SJSA1 (cell line): ENCODE results near the gene SPOCK1. TPM values are rescaled to one million over a fixed set of nuclear protein-coding genes. Genes with fewer than 3 reads are reported as not detected.

ENCODE experiments used
- DNase-seq, 2 experiments: peaks; one replicate each; pipeline ENCODE4 v3.0.0-alpha.2; 2015 to 2020; ENCODE audit warnings: low spot score in 2 of 2, low read depth in 1 of 2
- H3K27ac ChIP-seq: fragments of 250-450 bp; sonication (Bioruptor Pico); 2 replicates; pipeline ENCODE4 v1.5.1; 2020; ENCODE audit warnings: mild to moderate bottlenecking, moderate library complexity
- H3K27me3 ChIP-seq: fragments of 250-450 bp; sonication (Bioruptor Pico); replicated peaks from 2 replicates; pipeline ENCODE4 v1.5.1; 2020; ENCODE audit warnings: mild to moderate bottlenecking, moderate library complexity
- H3K36me3 ChIP-seq: fragments of 250-450 bp; sonication (Bioruptor Pico); 2 replicates; pipeline ENCODE4 v1.5.1; 2020; ENCODE audit warnings: mild to moderate bottlenecking
- H3K4me1 ChIP-seq: fragments of 250-450 bp; sonication (Bioruptor Pico); replicated peaks from 2 replicates; pipeline ENCODE4 v1.6.1; 2021; ENCODE audit warnings: mild to moderate bottlenecking
- H3K4me3 ChIP-seq: fragments of 250-450 bp; sonication (Bioruptor Pico); 2 replicates; pipeline ENCODE4 v1.5.1; 2020; ENCODE audit warnings: mild to moderate bottlenecking
- H3K9me3 ChIP-seq: fragments of 250-450 bp; sonication (Bioruptor Pico); replicated peaks from 2 replicates; pipeline ENCODE4 v1.5.1; 2020; ENCODE audit warnings: mild to moderate bottlenecking
- total RNA-seq: library from RNA; depleted of rRNA; stranded (reverse); fragments of >200 nt; shearing (Covaris generic); gene quantifications from 2 replicates; pipeline ENCODE4 v1.2.3, GENCODE V29; 2014

The SPOCK1 gene
- total RNA-seq, 1 experiment from 2014 or later, result 0.95 TPM

DNA sequence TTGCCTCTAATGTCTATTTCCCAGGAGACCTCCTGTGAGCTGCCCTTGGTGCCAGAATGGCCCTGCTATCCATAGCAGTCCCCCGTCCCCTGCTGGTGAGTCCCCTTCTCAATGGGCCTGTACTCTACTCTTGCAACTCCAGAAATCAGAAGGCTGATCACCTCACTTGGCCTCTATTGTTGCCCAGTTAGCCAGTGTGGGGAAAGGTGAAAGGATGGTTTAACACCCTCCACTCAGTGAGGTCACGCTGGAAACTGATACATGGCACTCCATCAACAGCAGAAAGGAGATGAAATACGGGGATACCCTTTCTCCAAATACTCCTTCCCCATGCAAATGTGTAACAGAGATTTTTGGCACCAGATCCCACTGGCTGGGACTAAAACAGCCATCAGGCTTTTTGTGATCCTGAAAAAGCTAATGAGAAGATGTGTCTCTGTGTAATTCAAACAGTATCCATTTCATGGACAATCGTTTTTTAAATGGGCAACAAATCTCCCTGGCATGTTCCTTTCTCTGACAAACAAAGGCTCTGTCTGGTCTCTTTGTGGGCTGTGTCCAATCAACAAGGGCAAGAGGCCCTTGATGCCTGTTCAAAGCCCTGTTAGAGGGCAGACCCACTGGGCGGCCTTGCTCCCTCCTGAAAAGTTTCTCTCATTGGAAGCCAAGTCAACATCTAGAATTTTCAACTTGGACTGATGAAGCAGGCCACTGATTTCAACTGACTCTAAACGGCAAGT, 343.7 kb downstream of the SPOCK1 start:
- Histone ChIP-seq H3K4me1 (no peaks in the 10 kb centered on the region), H3K9me3 (0 out of 2 replicates have a peak, but pooled peaks cover 2% of the 10 kb centered on the region), H3K27ac (no peak overlapping the region), H3K4me3 (no peak overlapping the region), H3K36me3 (no peaks in the 10 kb centered on the region), H3K27me3 (no peaks in the 10 kb centered on the region)
- DNase-seq, result no peak

DNA sequence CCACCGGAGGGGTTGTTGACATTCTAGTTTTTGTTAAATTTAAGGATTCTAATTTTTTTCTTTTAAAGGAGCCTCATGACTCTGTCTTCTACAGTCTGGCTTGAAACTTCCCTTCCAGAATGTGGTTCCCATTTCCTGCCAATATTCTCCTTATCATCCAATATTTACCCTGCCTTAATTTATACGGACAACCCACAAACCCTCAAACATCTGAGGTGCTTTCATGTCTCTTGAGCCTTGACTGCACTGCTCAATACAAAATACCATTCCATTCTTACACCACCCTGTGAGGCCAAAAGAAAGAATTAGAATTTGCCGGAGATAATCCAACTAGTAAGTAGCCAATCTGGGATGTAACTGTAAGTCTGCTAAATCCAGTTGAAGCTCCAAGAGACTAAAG, 346.5 kb downstream of the SPOCK1 start:
- Histone ChIP-seq H3K4me1 (no peaks in the 10 kb centered on the region), H3K27ac (no peak overlapping the region), H3K4me3 (no peak overlapping the region), H3K9me3 (no peaks in the 10 kb centered on the region), H3K27me3 (no peaks in the 10 kb centered on the region), H3K36me3 (no peaks in the 10 kb centered on the region)
- no peak for DNase-seq

DNA sequence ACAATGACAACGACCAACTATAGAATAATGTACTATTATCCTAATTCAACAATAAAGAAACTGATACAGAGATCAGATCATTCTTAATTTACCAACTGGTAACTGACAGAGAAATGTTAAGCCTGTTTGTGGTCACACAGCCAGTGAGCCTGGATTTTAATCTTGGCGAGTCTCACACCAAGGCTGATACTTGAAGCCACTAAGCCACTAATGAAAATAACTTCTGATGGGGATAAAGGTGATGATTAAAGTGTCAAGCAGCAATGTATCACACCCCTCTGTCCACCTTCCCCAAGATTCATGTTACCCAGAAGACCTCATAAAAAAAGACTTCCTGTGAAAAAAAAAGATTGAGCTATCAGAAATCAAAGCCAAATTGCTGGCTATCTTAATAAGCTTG, 350.5 kb downstream of the SPOCK1 start:
- no peaks in the 10 kb centered on the region for H3K9me3 ChIP-seq
- no peak for DNase-seq
- H3K4me1 ChIP-seq, result peaks cover 28% of the 10 kb centered on the region
- no peaks in the 10 kb centered on the region for H3K36me3 ChIP-seq
- no peaks in the 10 kb centered on the region for H3K27me3 ChIP-seq
- H3K27ac ChIP-seq, result no peak overlapping the region
- no peak overlapping the region for H3K4me3 ChIP-seq

DNA sequence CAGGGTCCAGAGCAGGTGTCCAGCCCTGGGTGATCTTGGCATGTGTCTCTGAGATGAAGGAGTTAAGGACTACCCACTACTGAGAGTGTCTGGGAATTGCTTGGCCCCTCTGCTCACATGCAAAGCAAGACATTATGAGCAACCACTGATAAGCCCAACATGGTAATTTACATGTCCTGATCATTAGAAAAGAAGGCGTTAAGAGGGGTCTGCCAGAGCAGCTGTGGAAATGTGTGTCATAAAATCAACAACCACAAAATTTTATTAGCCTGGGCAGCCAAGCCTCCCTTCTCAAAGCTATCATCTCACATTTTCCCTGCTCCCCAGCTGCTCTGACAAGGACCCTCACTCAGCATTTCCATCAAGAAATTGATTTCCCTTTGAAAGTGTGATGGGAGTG, 351.0 kb downstream of the SPOCK1 start:
- Histone ChIP-seq H3K4me1 (peaks cover 33% of the 10 kb centered on the region), H3K9me3 (no peaks in the 10 kb centered on the region), H3K36me3 (no peaks in the 10 kb centered on the region), H3K27ac (no peak overlapping the region), H3K27me3 (no peaks in the 10 kb centered on the region), H3K4me3 (no peak overlapping the region)
- no peak for DNase-seq

DNA sequence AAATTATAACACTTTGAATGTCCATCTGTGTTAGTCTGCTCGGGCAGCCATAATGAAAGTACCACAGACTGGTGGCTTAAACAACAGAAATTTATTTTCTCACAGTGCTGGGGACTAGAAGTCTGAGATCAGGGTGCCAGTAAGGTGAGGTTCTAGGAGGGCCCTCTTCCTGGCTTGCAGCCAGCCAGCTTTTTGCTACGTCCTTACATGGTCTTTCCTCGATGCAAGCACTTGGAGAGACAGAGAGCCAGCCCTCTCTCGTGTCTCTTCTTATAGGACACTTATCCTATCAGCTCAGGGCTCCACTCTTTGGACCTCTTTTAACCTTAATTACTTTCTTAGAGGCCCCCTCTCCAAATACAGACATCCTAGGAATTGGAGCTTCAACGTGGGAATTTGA, 351.8 kb downstream of the SPOCK1 start:
- Histone ChIP-seq H3K36me3 (no peaks in the 10 kb centered on the region), H3K4me3 (no peak overlapping the region), H3K27me3 (no peaks in the 10 kb centered on the region), H3K4me1 (peaks cover 41% of the 10 kb centered on the region), H3K27ac (peak overlapping the region; percentile 82), H3K9me3 (no peaks in the 10 kb centered on the region)
- no peak for DNase-seq

DNA sequence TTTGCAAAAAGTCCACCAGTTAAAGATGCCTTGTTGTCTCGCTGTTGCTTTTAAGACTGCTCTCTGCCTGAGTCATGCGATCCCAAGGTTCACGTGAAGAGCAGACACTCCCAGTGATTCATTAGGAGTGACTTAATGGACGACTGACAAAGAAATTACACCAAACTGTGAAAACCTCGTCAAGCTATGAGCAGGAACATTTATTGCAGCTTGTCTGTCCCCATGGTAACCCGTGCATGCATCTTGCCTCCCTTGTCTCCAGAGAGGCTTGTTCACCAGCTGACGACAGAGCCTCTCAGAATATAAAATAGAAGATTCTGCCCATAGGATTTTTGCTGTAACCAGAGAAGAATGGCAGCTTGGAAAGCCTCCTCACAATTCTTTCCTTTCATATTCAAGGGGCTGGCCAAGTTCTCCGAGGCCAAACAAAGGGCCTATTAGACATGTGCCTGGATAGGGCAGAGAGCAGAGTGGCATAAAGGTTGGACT, 352.7 kb downstream of the SPOCK1 start:
- Histone ChIP-seq H3K27ac (peak overlapping the region; percentile 82), H3K4me1 (peaks cover 50% of the 10 kb centered on the region), H3K4me3 (no peak overlapping the region), H3K27me3 (no peaks in the 10 kb centered on the region), H3K9me3 (no peaks in the 10 kb centered on the region), H3K36me3 (no peaks in the 10 kb centered on the region)
- peak; percentile 81 to 86 for DNase-seq

DNA sequence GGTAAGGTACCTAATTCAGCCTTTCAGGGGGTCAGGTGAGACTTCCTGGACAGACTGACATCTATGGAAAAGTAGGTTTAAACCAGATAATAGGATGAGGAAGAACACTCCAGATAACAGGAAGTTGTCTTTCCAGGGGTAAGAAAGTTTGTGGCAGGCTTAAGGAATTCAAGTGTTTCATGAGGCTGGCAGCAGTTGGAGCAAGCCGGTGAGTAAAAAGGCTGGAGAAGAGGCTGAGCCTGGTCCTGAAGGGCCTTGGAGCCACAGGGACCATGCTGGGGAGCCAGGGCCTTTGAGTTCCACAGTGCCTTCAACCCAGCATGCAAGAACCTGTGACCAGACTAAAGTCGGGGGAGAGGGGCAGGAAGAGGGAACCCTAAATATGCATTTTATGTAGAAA, 353.4 kb downstream of the SPOCK1 start:
- H3K4me1 ChIP-seq, result peaks cover 51% of the 10 kb centered on the region
- no peaks in the 10 kb centered on the region for H3K36me3 ChIP-seq
- no peak overlapping the region for H3K4me3 ChIP-seq
- peak overlapping the region; percentile 82 for H3K27ac ChIP-seq
- no peaks in the 10 kb centered on the region for H3K27me3 ChIP-seq
- no peaks in the 10 kb centered on the region for H3K9me3 ChIP-seq
- peak in 1 of 2 experiments; percentile 15 for DNase-seq

DNA sequence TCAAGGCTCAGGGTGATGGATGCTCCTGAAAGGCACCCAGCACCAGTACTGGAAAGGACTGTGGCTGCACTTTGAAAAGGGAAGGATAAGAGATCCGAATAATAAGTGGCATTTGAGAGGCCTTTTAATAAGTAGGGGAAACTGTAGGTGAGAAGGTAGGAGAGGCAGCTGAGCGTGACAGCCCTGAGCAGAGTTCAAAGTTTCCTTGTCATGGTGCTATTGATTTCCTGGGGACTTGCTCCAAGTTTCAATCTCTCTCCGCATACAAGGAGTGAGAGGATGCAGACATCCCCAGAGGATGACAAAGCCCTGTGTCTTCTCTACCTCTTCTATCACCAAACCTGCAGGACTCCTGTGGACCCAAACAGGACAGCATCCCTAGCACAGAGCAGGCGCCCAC, 354.5 kb downstream of the SPOCK1 start:
- H3K27me3 ChIP-seq, result no peaks in the 10 kb centered on the region
- DNase-seq, result no peak
- no peaks in the 10 kb centered on the region for H3K36me3 ChIP-seq
- H3K9me3 ChIP-seq, result no peaks in the 10 kb centered on the region
- H3K4me1 ChIP-seq, result peaks cover 51% of the 10 kb centered on the region
- H3K27ac ChIP-seq, result no peak overlapping the region
- H3K4me3 ChIP-seq, result no peak overlapping the region

DNA sequence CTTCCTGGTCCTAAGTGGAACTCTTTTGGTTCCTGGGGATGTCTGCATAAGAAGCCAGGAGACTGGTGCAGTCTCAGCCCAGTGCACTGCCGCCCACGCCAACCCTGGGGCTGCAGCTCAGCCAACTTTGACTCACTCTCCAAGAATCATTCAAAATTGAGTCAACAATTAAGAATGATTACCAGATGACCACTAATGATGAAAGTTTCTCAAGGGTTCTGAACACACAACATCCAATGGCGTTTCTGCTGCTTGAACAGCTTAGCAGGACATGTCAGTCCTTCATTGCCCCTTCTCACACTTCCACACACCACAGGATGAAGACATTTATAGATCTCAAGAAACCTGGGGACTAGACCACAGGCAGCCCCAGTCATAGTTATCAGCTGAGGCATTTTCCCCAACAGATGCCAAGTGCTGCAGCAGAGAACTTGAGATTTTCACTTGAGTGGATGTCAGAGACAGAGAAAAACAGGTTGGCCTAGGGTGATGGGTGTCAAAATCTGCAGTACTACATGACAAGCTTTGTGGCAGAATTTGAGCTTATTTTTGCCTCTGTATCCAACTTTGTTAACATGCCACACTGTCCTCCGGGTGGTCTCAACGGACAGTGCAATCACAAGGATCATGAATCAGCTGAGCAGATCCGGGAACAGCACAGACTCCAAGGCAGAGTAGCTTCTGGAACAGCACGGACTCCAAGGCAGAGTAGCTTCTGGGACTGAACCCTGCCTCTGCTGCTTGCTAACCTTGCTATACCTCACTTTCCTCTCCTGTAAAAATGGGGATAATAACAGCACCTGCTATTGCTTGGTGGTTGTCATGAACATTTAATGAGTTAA, 356.1 kb downstream of the SPOCK1 start:
- Histone ChIP-seq H3K4me3 (no peak overlapping the region), H3K4me1 (peaks cover 51% of the 10 kb centered on the region)
- DNase-seq, result peak; percentile 65 to 73

DNA sequence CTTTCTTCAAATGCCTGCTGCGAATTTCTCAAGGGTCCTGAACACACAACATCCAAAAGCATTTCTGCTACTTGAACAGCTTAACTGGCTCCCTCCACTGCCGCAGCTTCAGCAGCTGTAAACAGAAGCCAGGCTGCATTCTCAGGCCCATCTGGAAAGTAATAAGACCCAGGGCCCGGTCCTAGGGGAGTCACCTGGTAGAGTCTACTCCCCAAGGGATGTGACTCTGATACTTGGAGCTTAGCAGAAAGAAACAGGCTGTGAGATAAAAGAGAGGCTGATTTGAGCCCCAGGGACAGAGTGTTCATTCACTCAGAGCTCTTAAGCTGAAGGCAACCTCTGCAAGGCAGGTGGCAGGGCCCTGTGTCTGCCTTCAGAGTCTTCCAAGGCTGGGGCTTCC, 356.8 kb downstream of the SPOCK1 start:
- Histone ChIP-seq H3K9me3 (no peaks in the 10 kb centered on the region), H3K4me1 (peaks cover 51% of the 10 kb centered on the region)
- DNase-seq, result no peak

More for the DNA sequence above, 356.1 kb downstream of the SPOCK1 start:
- no peaks in the 10 kb centered on the region for H3K9me3 ChIP-seq
- no peaks in the 10 kb centered on the region for H3K27me3 ChIP-seq
- no peaks in the 10 kb centered on the region for H3K36me3 ChIP-seq
- H3K27ac ChIP-seq, result peak overlapping the region; percentile 89

DNA sequence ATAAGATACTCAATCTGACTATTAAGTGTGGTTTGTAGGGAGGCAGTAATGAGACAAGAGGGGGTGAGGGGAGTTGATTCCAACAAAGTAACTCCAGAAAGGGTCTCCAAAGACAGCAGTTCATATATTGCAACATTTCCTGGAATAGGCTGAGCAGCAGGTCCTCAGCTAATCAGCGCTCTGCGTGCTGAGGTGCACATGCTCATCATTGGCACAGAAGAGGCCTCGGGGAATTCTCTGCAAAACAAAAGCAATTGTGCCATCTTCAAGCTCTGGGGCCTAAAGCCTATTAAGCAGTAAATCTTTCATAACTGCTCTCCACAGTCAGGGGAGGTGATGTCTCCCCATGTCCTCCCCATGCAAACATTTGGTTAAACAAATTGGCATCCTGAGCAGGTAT, 357.3 kb downstream of the SPOCK1 start:
- no peak overlapping the region for H3K4me3 ChIP-seq
- no peaks in the 10 kb centered on the region for H3K36me3 ChIP-seq
- no peaks in the 10 kb centered on the region for H3K9me3 ChIP-seq
- no peak overlapping the region for H3K27ac ChIP-seq
- DNase-seq, result no peak
- H3K27me3 ChIP-seq, result no peaks in the 10 kb centered on the region
- H3K4me1 ChIP-seq, result peaks cover 47% of the 10 kb centered on the region

More for the DNA sequence above, 356.8 kb downstream of the SPOCK1 start:
- no peak overlapping the region for H3K4me3 ChIP-seq
- H3K27me3 ChIP-seq, result no peaks in the 10 kb centered on the region
- H3K36me3 ChIP-seq, result no peaks in the 10 kb centered on the region
- H3K27ac ChIP-seq, result peak overlapping the region; percentile 89

DNA sequence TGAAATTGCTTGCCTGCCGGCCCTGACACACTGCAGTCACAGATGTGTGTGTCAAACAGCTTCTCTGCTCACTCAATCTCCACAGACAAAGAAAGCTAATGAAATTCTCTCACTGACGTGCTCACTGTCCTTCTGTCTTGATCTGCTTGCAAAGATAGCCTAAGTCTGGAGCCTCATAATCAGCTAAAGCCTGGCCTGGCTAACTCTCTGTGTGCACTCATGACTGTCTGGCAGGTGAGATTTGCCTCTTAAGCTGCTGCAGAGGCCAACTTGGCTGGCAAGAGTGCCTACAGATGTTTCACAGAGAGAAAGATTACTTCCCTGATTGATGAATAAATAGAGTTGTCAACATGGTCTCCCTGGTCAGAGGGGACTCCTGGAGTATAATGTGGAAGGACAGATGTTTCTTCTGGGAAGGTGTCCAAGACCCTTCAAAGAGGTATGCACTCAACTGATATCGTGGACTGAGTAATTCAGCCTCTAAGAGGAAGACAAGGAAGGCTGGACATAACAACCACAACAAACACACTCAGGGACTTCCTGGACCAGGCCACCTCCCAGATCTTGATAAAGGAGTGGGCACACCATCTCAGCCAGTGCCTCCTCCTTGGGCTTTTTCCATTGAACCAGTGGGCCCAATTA, 362.0 kb downstream of the SPOCK1 start:
- Histone ChIP-seq H3K4me1 (peaks cover 7% of the 10 kb centered on the region), H3K27me3 (peaks cover 5% of the 10 kb centered on the region), H3K4me3 (no peak overlapping the region), H3K9me3 (no peaks in the 10 kb centered on the region), H3K36me3 (no peaks in the 10 kb centered on the region), H3K27ac (no peak overlapping the region)
- DNase-seq, result no peak

DNA sequence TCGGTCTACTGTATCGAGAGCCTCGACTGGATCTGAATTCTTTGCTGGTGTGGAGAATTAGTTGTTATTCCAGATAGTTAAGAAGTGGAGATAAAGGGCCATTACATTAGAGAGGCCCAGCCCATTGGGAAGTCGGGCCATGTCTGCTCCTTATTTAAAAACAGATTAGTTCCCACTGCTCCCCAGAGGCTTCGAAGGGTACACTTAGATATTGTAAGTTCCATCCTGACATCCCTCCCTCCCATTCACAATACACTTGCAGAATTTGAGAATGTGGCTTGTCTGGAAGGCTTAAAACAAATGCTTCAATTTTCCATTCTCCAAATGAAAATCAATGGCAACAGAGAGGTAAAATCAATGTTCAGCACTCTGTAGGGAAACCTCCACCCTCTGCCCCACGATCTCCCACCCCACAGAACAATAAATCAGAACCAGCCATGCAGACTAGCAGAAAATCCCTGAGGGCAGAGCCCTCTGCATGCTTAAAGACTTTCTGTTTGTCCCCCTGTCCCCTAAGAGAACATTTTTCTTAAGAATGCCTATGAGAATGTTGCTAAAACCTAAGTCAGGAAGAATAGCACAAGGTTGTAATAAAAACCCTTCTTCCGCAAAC, 364.1 kb downstream of the SPOCK1 start:
- no peaks in the 10 kb centered on the region for H3K4me1 ChIP-seq

More for the DNA sequence above, 364.1 kb downstream of the SPOCK1 start:
- Histone ChIP-seq H3K4me3 (no peak overlapping the region), H3K27ac (no peak overlapping the region), H3K9me3 (no peaks in the 10 kb centered on the region), H3K36me3 (no peaks in the 10 kb centered on the region), H3K27me3 (peaks cover 5% of the 10 kb centered on the region)
- DNase-seq, result no peak
